T-helper 22 cell (primary cell): ENCODE data around the gene ANGPT4.

Experiments used
- DNase-seq: peaks from one replicate; pipeline ENCODE4 v3.0.0-alpha.2; 2020; ENCODE audit warnings: low read depth

Gene ANGPT4

GRCh38 chr20:940926-941325 lies 24.8 kb upstream of the ANGPT4 start:
- no peak for DNase-seq

- DNase-seq = no peak
Observed at GRCh38 chr20:939606-940005, 23.5 kb upstream of the ANGPT4 start.

GRCh38 chr20:934186-934840 lies 18.2 kb upstream of the ANGPT4 start:
- DNase-seq = no peak

- DNase-seq = no peak
Observed at GRCh38 chr20:933029-933428, 16.9 kb upstream of the ANGPT4 start.

GRCh38 chr20:931401-931800 lies 15.3 kb upstream of the ANGPT4 start:
- no peak for DNase-seq

- DNase-seq = no peak
Observed at GRCh38 chr20:926670-927069, 10.5 kb upstream of the ANGPT4 start.

- DNase-seq = no peak
Observed at GRCh38 chr20:925516-925915, 9.4 kb upstream of the ANGPT4 start.

GRCh38 chr20:924639-925038 lies 8.5 kb upstream of the ANGPT4 start:
- DNase-seq = no peak

- DNase-seq = no peak
Observed at GRCh38 chr20:922781-923180, 6.6 kb upstream of the ANGPT4 start.

- DNase-seq = no peak
Observed at GRCh38 chr20:921068-921467, 4.9 kb upstream of the ANGPT4 start.

GRCh38 chr20:920311-920710 lies 4.2 kb upstream of the ANGPT4 start:
- no peak for DNase-seq

- no peak for DNase-seq
Observed at GRCh38 chr20:919491-919916, 3.4 kb upstream of the ANGPT4 start.

GRCh38 chr20:917416-917815 lies 1.3 kb upstream of the ANGPT4 start:
- DNase-seq = no peak

- no peak for DNase-seq
Observed at GRCh38 chr20:916825-917224, 691 bp upstream of the ANGPT4 start.

- no peak for DNase-seq
Observed at GRCh38 chr20:914727-915498, 1.2 kb downstream of the ANGPT4 start.

GRCh38 chr20:913306-913849 lies 2.8 kb downstream of the ANGPT4 start:
- no peak for DNase-seq

GRCh38 chr20:911882-912600 lies 4.1 kb downstream of the ANGPT4 start:
- no peak for DNase-seq

- DNase-seq = no peak
Observed at GRCh38 chr20:910870-911770, 5.0 kb downstream of the ANGPT4 start.

GRCh38 chr20:910132-910869 lies 5.8 kb downstream of the ANGPT4 start:
- no peak for DNase-seq

- DNase-seq = no peak
Observed at GRCh38 chr20:909641-910040, 6.5 kb downstream of the ANGPT4 start.

GRCh38 chr20:906703-907270 lies 9.3 kb downstream of the ANGPT4 start:
- DNase-seq = no peak
